Articular chondrocyte of knee joint (primary cell): ENCODE measurements around the gene USP24. TPM values are rescaled to one million over a fixed set of nuclear protein-coding genes. Genes with fewer than 3 reads are reported as not detected.

Source experiments
- small RNA-seq: library from RNA; depleted of rRNA; stranded (forward); fragments of <200 nt; gene quantifications from one replicate; pipeline ENCODE3, GENCODE V24; 2012
- total RNA-seq: library from RNA; depleted of rRNA; stranded (reverse); fragments of >200 nt; gene quantifications from 2 replicates; pipeline ENCODE4 v1.2.3, GENCODE V29; 2012

USP24 gene, protein sequence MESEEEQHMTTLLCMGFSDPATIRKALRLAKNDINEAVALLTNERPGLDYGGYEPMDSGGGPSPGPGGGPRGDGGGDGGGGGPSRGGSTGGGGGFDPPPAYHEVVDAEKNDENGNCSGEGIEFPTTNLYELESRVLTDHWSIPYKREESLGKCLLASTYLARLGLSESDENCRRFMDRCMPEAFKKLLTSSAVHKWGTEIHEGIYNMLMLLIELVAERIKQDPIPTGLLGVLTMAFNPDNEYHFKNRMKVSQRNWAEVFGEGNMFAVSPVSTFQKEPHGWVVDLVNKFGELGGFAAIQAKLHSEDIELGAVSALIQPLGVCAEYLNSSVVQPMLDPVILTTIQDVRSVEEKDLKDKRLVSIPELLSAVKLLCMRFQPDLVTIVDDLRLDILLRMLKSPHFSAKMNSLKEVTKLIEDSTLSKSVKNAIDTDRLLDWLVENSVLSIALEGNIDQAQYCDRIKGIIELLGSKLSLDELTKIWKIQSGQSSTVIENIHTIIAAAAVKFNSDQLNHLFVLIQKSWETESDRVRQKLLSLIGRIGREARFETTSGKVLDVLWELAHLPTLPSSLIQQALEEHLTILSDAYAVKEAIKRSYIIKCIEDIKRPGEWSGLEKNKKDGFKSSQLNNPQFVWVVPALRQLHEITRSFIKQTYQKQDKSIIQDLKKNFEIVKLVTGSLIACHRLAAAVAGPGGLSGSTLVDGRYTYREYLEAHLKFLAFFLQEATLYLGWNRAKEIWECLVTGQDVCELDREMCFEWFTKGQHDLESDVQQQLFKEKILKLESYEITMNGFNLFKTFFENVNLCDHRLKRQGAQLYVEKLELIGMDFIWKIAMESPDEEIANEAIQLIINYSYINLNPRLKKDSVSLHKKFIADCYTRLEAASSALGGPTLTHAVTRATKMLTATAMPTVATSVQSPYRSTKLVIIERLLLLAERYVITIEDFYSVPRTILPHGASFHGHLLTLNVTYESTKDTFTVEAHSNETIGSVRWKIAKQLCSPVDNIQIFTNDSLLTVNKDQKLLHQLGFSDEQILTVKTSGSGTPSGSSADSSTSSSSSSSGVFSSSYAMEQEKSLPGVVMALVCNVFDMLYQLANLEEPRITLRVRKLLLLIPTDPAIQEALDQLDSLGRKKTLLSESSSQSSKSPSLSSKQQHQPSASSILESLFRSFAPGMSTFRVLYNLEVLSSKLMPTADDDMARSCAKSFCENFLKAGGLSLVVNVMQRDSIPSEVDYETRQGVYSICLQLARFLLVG (N-terminal part only)
- total RNA-seq = 93.6 and 95.0 TPM in 2 replicates

DNA sequence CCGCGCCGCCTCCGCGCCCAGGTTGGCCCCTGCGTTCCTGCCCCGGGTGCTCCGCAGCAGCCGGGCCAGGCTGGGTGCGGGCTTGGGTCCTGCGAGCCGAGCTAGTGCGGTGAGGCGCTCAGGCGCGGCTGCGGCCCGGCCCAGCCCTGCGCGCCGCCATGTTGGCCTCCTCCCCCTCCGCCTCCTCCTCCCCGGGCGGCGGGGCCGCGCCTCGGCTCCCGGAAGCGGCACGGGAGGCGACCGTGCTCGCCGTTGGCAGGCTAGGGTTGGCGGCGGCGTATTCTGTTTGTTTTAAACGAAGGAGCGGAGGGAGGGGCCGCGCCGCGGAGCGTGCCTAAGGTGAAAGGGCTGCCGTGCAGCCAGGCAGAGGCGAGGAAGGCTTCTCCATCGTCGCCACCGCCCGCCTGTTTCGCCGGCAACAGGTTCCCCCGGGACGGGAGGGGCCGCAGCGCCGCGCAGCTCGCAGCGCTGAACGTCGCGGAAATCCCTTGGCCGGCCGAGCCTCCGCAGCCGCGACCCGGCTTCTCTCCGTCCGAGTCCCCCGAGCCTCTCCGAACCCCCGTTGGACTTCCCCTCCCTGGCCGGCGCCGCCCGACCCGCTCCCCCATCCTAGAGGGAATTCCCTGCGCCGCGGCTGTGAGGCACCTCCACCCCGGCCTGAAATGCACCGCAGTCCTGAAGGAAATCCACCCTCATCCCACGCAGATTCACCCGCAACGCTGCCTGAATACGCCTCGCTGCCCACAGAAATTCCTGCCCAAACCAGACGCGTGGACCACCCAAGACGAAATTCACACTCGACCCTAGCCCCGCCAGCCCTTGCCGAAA lies at the start of gene USP24:
TSS of gene USP24 (minus strand) at position 171 of the 828 bp plus-strand sequence. CDS start 251 bp downstream, outside the sequence.

DNA sequence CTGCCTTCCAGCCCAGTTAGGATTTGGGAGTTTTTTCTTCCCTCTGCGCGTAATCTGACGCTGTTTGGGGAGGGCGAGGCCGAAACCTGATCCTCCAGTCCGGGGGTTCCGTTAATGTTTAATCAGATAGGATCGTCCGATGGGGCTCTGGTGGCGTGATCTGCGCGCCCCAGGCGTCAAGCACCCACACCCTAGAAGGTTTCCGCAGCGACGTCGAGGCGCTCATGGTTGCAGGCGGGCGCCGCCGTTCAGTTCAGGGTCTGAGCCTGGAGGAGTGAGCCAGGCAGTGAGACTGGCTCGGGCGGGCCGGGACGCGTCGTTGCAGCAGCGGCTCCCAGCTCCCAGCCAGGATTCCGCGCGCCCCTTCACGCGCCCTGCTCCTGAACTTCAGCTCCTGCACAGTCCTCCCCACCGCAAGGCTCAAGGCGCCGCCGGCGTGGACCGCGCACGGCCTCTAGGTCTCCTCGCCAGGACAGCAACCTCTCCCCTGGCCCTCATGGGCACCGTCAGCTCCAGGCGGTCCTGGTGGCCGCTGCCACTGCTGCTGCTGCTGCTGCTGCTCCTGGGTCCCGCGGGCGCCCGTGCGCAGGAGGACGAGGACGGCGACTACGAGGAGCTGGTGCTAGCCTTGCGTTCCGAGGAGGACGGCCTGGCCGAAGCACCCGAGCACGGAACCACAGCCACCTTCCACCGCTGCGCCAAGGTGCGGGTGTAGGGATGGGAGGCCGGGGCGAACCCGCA lies 175.7 kb downstream of the USP24 start, which contains the start of gene PCSK9:
TSS of gene PCSK9 (plus strand) at position 207 of the 741 bp plus-strand sequence. CDS start at position 497, 290 bp downstream.

Small RNAs within 50 kb of the gene (small RNA-seq; reads per million reads assigned to genes)
- gene MIR4422 = 5.5 reads per million, percentile 91 among the genes with 10 or more reads in this experiment

Other genes starting within 250 kb of the USP24 start
- 0.11 TPM in 1 of 2 replicates, not detected in the other for gene TMEM61, start 234.7 kb downstream of the USP24 start, total RNA-seq
- gene BSND, start 216.4 kb downstream of the USP24 start, total RNA-seq = not detected in 2 replicates
- 0.26 and 0.86 TPM in 2 replicates for gene PCSK9, start 175.8 kb downstream of the USP24 start, total RNA-seq